H9 (cell line): Measurements from ENCODE around the gene SEC16B. TPM values are rescaled to one million over a fixed set of nuclear protein-coding genes. Genes with fewer than 3 reads are reported as not detected.

Experiments used
- DNase-seq: peaks from one replicate; pipeline ENCODE4 v3.0.0-alpha.2; 2017
- H2AFZ ChIP-seq: one replicate; pipeline ENCODE4 v1.6.1; 2013; ENCODE audit warnings: mild to moderate bottlenecking, low read length, control low read depth, moderate library complexity
- H2AK5ac ChIP-seq: 2 replicates; pipeline ENCODE4 v1.6.1; 2013; ENCODE audit warnings: low read length, control low read depth, mixed read lengths; ENCODE audit not compliant: insufficient read length
- H2BK120ac ChIP-seq: one replicate; pipeline ENCODE4 v1.6.1; 2013; ENCODE audit warnings: low read depth, mild to moderate bottlenecking, low read length, control low read depth, inconsistent platforms; ENCODE audit not compliant: poor library complexity, severe bottlenecking
- H2BK12ac ChIP-seq: 2 replicates; pipeline ENCODE4 v1.6.1; 2013; ENCODE audit warnings: low read length, control low read depth, mixed read lengths, low read depth; ENCODE audit not compliant: insufficient read length
- H2BK15ac ChIP-seq: 2 replicates; pipeline ENCODE4 v1.6.1; 2013; ENCODE audit warnings: low read depth, low read length, control low read depth
- H2BK20ac ChIP-seq: one replicate; pipeline ENCODE4 v1.6.1; 2013; ENCODE audit warnings: low read depth, mild to moderate bottlenecking, low read length, control low read depth, inconsistent platforms; ENCODE audit not compliant: poor library complexity, severe bottlenecking
- H2BK5ac ChIP-seq: 2 replicates; pipeline ENCODE4 v1.6.1; 2013; ENCODE audit warnings: low read length, control low read depth, mixed read lengths; ENCODE audit not compliant: insufficient read length
- H3K14ac ChIP-seq: 2 replicates; pipeline ENCODE4 v1.6.1; 2013; ENCODE audit warnings: low read length, control low read depth; ENCODE audit not compliant: insufficient read depth
- H3K18ac ChIP-seq: 2 replicates; pipeline ENCODE4 v1.6.1; 2013; ENCODE audit warnings: low read depth, mild to moderate bottlenecking, mixed read lengths, low read length, control low read depth; ENCODE audit not compliant: insufficient read length
- H3K23ac ChIP-seq: 2 replicates; pipeline ENCODE4 v1.6.1; 2013; ENCODE audit warnings: low read length, control low read depth, mixed read lengths, low read depth; ENCODE audit not compliant: insufficient read length
- H3K23me2 ChIP-seq: 2 replicates; pipeline ENCODE4 v1.6.1; 2013; ENCODE audit warnings: low read depth, mild to moderate bottlenecking, mixed read lengths, low read length, control low read depth; ENCODE audit not compliant: insufficient read length, poor library complexity, severe bottlenecking
- H3K27ac ChIP-seq: 2 replicates; pipeline ENCODE4 v1.5.1; 2013; ENCODE audit warnings: low read length, control low read depth, mixed read lengths, low read depth; ENCODE audit not compliant: insufficient read length
- H3K27me3 ChIP-seq: 2 replicates; pipeline ENCODE4 v1.6.1; 2013; ENCODE audit warnings: low read length, control low read depth, inconsistent platforms; ENCODE audit not compliant: insufficient read depth
- H3K4ac ChIP-seq: 2 replicates; pipeline ENCODE4 v1.6.1; 2013; ENCODE audit warnings: low read depth, mild to moderate bottlenecking, control low read depth, inconsistent platforms, low read length, moderate library complexity
- H3K4me1 ChIP-seq: 2 replicates; pipeline ENCODE4 v1.6.1; 2013; ENCODE audit warnings: low read length, control low read depth, inconsistent platforms; ENCODE audit not compliant: insufficient read depth
- H3K4me2 ChIP-seq: 2 replicates; pipeline ENCODE4 v1.6.1; 2013; ENCODE audit warnings: low read length, control low read depth, mixed read lengths; ENCODE audit not compliant: insufficient read length, insufficient read depth
- H3K56ac ChIP-seq: 2 replicates; pipeline ENCODE4 v1.6.1; 2013; ENCODE audit warnings: low read depth, mild to moderate bottlenecking, mixed read lengths, low read length, control low read depth; ENCODE audit not compliant: insufficient read length
- H3K79me1 ChIP-seq: 2 replicates; pipeline ENCODE4 v1.6.1; 2013; ENCODE audit warnings: low read depth, mild to moderate bottlenecking, moderate library complexity, low read length, control low read depth, inconsistent platforms; ENCODE audit not compliant: insufficient read depth, poor library complexity, severe bottlenecking
- H3K79me2 ChIP-seq: 2 replicates; pipeline ENCODE4 v1.6.1; 2013; ENCODE audit warnings: low read length, control low read depth, inconsistent platforms; ENCODE audit not compliant: insufficient read depth
- H3K9ac ChIP-seq: 2 replicates; pipeline ENCODE4 v1.6.1; 2013; ENCODE audit warnings: low read length, control low read depth, mixed read lengths; ENCODE audit not compliant: insufficient read length; ENCODE audit errors: extremely low read depth
- H3K9me3 ChIP-seq: one replicate; pipeline ENCODE4 v1.6.1; 2013; ENCODE audit warnings: low read depth, low read length, inconsistent platforms; ENCODE audit not compliant: control insufficient read depth
- H3T11ph ChIP-seq: one replicate; pipeline ENCODE4 v1.6.1; 2013; ENCODE audit warnings: mild to moderate bottlenecking, low read length, control low read depth, inconsistent platforms
- H4K20me1 ChIP-seq: one replicate; pipeline ENCODE4 v1.6.1; 2013; ENCODE audit not compliant: control insufficient read depth, insufficient read length, insufficient read depth
- H4K5ac ChIP-seq: 2 replicates; pipeline ENCODE4 v1.6.1; 2013; ENCODE audit warnings: low read depth, mild to moderate bottlenecking, mixed read lengths, low read length, control low read depth; ENCODE audit not compliant: insufficient read length
- H4K8ac ChIP-seq: replicated peaks from 2 replicates; pipeline ENCODE4 v1.6.1; 2013; ENCODE audit warnings: low read length, control low read depth, mixed read lengths, low read depth; ENCODE audit not compliant: insufficient read length
- H4K91ac ChIP-seq: 2 replicates; pipeline ENCODE4 v1.6.1; 2013; ENCODE audit warnings: low read depth, mild to moderate bottlenecking, moderate library complexity, mixed read lengths, low read length, control low read depth; ENCODE audit not compliant: insufficient read length
- H3K27ac Mint-ChIP-seq, 3 experiments: 2 replicates in 2 of 3; 3 replicates in 1 of 3; pipeline ENCODE4 v1.8.0; 2020 to 2021; ENCODE audit warnings: mixed read lengths in 3 of 3, mild to moderate bottlenecking in 1 of 3, moderate library complexity in 1 of 3
- H3K27me3 Mint-ChIP-seq: 2 replicates; pipeline ENCODE4 v1.8.0; 2021; ENCODE audit warnings: low read depth, mild to moderate bottlenecking, moderate library complexity, mixed read lengths
- H3K36me3 Mint-ChIP-seq, 3 experiments: 2 replicates in 2 of 3; 3 replicates in 1 of 3; pipeline ENCODE4 v1.8.0; 2020 to 2021; ENCODE audit warnings: low read depth in 3 of 3, mixed read lengths in 3 of 3; ENCODE audit not compliant: insufficient read depth in 1 of 3
- H3K4me1 Mint-ChIP-seq, 2 experiments: 2 replicates each; pipeline ENCODE4 v1.8.0; 2020; ENCODE audit warnings: mixed read lengths in 2 of 2
- H3K4me3 Mint-ChIP-seq, 2 experiments: 2 replicates in 1 of 2; 3 replicates in 1 of 2; pipeline ENCODE4 v1.8.0; 2020 to 2021; ENCODE audit warnings: mild to moderate bottlenecking in 2 of 2, mixed read lengths in 2 of 2, moderate library complexity in 1 of 2
- H3K9me3 Mint-ChIP-seq, 2 experiments: 2 replicates in 1 of 2; 3 replicates in 1 of 2; pipeline ENCODE4 v1.8.0; 2020; ENCODE audit warnings: mild to moderate bottlenecking in 2 of 2, mixed read lengths in 2 of 2, moderate library complexity in 1 of 2
- WGBS: extraction: QIAGEN DNeasy Blood & Tissue Kit; methylation state at CpG from one replicate; pipeline ENCODE4 v1.1.7; 2013; ENCODE audit warnings: missing lambda C conversion rate, low lambda C conversion rate, mixed read lengths; ENCODE audit not compliant: insufficient read length; ENCODE audit errors: extremely low coverage; 5-methylcytosine and 5-hydroxymethylcytosine counted together
- total RNA-seq: library from RNA; stranded (reverse); gene quantifications from 2 replicates; pipeline ENCODE4 v1.2.1, GENCODE V29; 2021
- TF ChIP-seq, protein P1 (sequence below): fragments of 200-600 bp; sonication (generic); conservative IDR thresholded peaks from 3 replicates; pipeline ENCODE4 v1.8.0; 2021; ENCODE audit warnings: antibody characterized with exemption, mild to moderate bottlenecking

Gene SEC16B
- total RNA-seq, 1 experiment from 2014 or later, result 0.83 TPM

DNA sequence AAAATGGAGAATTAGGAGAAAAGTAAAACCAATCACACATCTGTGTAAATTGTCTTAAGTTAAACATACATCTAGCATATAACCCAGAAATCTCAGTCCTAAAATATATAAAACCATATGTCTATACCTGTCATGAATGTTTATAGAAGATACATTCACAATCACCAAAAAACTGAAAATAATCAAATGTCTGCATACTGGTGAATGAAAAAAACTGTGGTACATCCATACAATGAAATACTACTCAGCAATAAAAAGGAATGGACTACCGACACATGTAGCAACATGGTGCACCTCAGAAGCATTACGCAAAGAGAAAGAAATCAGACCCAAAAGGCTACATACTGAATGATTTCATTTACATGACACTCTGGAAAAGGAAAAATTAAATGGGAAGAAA, 47.7 kb upstream of the SEC16B start:
- H3K9ac ChIP-seq, result no peak overlapping the region
- no peaks in the 10 kb centered on the region for H3K4me1 ChIP-seq
- no peak overlapping the region for H3K27ac ChIP-seq
- H3K14ac ChIP-seq, result no peak overlapping the region
- H4K91ac ChIP-seq, result no peak overlapping the region
- H3K56ac ChIP-seq, result no peak overlapping the region
- H3K27ac Mint-ChIP-seq, result no peak overlapping the region
- no peak overlapping the region for H3K4ac ChIP-seq
- H2BK5ac ChIP-seq, result no peak overlapping the region
- no peak overlapping the region for H3K4me2 ChIP-seq
- peaks cover 5 to 14% (median 7%) of the 10 kb centered on the region in 3 experiments for H3K36me3 Mint-ChIP-seq
- no peak overlapping the region for H2BK120ac ChIP-seq
- H3K27me3 Mint-ChIP-seq, result no peaks in the 10 kb centered on the region
- no peak overlapping the region for H4K8ac ChIP-seq
- no peak overlapping the region for H3K18ac ChIP-seq
- H4K20me1 ChIP-seq, result no peaks in the 10 kb centered on the region
- WGBS, result no CpG with 5 or more reads among the region's 2 CpGs
- no peaks in the 10 kb centered on the region for H3K9me3 ChIP-seq
- H2BK12ac ChIP-seq, result no peak overlapping the region
- H3K23ac ChIP-seq, result no peak overlapping the region
- TF ChIP-seq, protein P1, sequence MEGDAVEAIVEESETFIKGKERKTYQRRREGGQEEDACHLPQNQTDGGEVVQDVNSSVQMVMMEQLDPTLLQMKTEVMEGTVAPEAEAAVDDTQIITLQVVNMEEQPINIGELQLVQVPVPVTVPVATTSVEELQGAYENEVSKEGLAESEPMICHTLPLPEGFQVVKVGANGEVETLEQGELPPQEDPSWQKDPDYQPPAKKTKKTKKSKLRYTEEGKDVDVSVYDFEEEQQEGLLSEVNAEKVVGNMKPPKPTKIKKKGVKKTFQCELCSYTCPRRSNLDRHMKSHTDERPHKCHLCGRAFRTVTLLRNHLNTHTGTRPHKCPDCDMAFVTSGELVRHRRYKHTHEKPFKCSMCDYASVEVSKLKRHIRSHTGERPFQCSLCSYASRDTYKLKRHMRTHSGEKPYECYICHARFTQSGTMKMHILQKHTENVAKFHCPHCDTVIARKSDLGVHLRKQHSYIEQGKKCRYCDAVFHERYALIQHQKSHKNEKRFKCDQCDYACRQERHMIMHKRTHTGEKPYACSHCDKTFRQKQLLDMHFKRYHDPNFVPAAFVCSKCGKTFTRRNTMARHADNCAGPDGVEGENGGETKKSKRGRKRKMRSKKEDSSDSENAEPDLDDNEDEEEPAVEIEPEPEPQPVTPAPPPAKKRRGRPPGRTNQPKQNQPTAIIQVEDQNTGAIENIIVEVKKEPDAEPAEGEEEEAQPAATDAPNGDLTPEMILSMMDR, result no peak
- no peaks in the 10 kb centered on the region for H3K79me2 ChIP-seq
- peaks cover 4 to 6% of the 10 kb centered on the region in 2 experiments; a peak in 3 of 4 replicates for H3K4me1 Mint-ChIP-seq
- H2AK5ac ChIP-seq, result no peak overlapping the region
- H3K27me3 ChIP-seq, result no peaks in the 10 kb centered on the region
- H4K5ac ChIP-seq, result no peak overlapping the region
- H3K9me3 Mint-ChIP-seq, result peaks cover 9 to 14% of the 10 kb centered on the region in 2 experiments
- H3K79me1 ChIP-seq, result no peaks in the 10 kb centered on the region
- H3K4me3 Mint-ChIP-seq, result no peak overlapping the region
- H3K23me2 ChIP-seq, result no peaks in the 10 kb centered on the region
- no peak overlapping the region for H2BK20ac ChIP-seq
- no peak for DNase-seq
- H2AFZ ChIP-seq, result no peak overlapping the region
- H3T11ph ChIP-seq, result no peak overlapping the region
- no peak overlapping the region for H2BK15ac ChIP-seq
